ENCODE measurements around the gene PRR7.

PRR7 gene

DNA sequence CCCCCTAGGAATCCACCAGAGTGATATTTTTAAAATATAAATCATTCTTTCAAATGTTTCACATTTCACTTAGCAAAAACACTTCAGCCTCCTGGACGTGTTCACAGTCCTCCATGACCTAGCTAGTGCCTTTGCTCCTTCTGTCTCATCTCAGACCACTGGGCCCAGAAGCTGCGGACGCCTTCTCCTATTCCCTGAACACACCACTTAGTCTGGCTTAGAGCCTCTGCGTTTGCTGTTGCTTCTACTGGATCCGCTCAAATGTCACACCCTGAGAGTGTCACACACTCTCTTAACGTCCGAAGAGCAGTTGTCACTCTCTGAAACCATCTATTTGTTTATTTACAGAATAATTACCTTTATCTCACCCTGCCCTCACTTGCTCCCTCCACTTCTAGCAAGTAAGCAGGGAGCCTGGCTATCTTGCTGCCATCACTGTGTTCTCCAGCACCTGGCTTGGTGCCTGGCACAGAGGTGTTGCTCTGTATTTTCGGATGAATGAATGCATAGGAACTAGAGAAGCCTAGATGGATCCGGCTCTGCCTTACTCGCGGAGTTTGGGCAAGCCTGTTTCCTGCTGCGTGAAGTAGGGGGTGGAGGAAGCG, 21.3 kb upstream of the PRR7 start:
- H3K4me3 ChIP-seq (ENCODE audit: low read depth in 1 of 2, low read length in 2 of 2), result peak overlapping the region; percentile 57 to 70
- peaks cover 35 to 37% of the 10 kb centered on the region in 2 donors for H3K4me1 ChIP-seq (ENCODE audit: control insufficient read depth in 1 of 2, insufficient read depth in 2 of 2, low read length in 2 of 2)
- H3K27ac ChIP-seq (ENCODE audit: low read depth, low read length), result peak overlapping the region; percentile 99
- peaks cover 0 to 4% of the 10 kb centered on the region in 2 donors for H3K36me3 ChIP-seq (ENCODE audit: control insufficient read depth in 1 of 2, insufficient read depth in 2 of 2, low read length in 2 of 2)
- H3K27me3 ChIP-seq (ENCODE audit: control insufficient read depth in 1 of 2, insufficient read depth in 2 of 2, low read length in 2 of 2), result no peaks in the 10 kb centered on the region
- H3K9ac ChIP-seq (ENCODE audit: low read depth in 1 of 2, low read length in 2 of 2), result peak overlapping the region; percentile 74 to 87
- H3K9me3 ChIP-seq (ENCODE audit: control insufficient read depth in 1 of 2, low read length in 2 of 2), result no peaks in the 10 kb centered on the region

DNA sequence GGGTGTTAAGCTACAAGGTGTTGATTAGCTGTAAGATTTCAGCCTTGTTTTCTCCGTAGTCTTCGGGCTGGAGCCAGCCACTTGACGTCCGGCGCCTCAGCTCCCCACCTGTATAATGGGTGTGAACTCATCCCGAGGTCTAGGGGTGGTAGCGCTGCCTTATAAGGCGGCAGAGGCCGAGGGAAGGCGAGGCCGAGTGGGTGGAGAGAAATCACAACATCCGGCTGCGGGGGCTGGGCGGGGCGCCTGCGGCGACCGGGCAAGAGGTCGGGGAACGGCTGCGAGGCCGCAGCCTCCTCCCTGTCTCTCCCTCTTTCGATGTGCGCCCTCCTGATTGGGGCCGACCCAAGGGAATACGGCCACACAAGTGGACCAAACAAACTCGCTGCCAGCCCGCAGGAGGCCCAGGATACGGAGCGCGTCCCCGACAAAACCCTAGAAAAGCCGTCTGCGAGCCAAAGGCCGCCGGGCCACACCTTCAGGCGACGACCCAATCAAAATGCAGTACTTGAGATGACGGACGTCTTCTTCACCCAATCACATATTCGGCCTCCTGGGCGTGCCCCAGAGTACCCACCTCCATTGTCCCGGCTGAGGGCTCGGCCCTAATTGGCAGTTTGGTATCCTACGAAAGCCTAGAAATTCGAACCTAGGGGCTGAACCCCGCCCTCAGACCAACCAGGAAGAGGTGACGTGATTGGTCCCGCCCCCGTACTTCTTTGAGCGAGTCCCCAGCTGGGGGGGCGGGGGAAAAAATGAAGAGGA, 20.6 kb upstream of the PRR7 start:
- Histone ChIP-seq H3K4me1 (ENCODE audit: control insufficient read depth in 1 of 2, insufficient read depth in 2 of 2, low read length in 2 of 2) (peaks cover 38 to 42% of the 10 kb centered on the region in 2 donors), H3K9me3 (ENCODE audit: control insufficient read depth in 1 of 2, low read length in 2 of 2) (no peaks in the 10 kb centered on the region), H3K27me3 (ENCODE audit: control insufficient read depth in 1 of 2, insufficient read depth in 2 of 2, low read length in 2 of 2) (no peaks in the 10 kb centered on the region), H3K9ac (ENCODE audit: low read depth in 1 of 2, low read length in 2 of 2) (peak overlapping the region; percentile 74 to 87), H3K4me3 (ENCODE audit: low read depth in 1 of 2, low read length in 2 of 2) (peak overlapping the region; percentile 57 to 70), H3K27ac (ENCODE audit: low read depth, low read length) (peak overlapping the region; percentile 99), H3K36me3 (ENCODE audit: control insufficient read depth in 1 of 2, insufficient read depth in 2 of 2, low read length in 2 of 2) (peaks cover 2 to 11% of the 10 kb centered on the region in 2 donors)

DNA sequence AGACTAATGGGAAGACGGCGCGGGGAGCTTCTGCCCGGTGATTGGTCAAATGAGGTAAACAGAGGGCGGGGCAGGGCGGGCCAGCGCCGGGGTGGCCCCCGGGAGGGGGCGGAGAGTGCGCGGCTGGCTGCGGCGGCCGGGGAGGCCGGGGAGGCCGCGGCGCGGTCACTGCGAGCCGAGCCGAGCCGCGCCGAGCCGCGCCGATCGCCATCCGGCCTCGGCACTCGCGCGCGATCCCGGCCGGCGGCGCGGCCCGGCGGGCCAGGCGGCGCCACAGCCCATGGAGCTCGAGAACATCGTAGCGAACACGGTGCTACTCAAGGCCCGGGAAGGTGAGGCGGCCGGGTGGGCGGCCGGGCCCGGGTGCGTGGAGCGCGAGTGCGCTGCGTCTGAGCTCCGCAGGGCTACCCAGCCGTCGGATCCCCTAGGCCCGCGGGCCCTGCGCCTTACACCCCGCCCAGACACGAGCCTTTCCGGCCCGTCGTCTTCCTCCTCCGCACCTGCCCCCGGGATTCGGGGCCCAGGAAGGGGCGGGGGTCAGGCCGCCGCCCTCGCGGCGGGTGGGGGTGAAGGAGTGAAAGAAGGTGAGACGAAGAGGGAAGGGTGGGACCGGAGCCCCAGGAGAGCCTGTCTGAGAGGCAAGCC, 19.9 kb upstream of the PRR7 start, which contains the start of gene GRK6:
Gene GRK6, plus strand, starts transcription at position 111 of the 645 bp plus-strand sequence. Its CDS starts 170 bp downstream, at position 281.
- Histone ChIP-seq H3K27ac (ENCODE audit: low read depth, low read length) (peak within 1 kb of the TSS; percentile 99), H3K4me1 (ENCODE audit: control insufficient read depth in 1 of 2, insufficient read depth in 2 of 2, low read length in 2 of 2) (peaks cover 42 to 49% of the 10 kb centered on the region in 2 donors), H3K36me3 (ENCODE audit: control insufficient read depth in 1 of 2, insufficient read depth in 2 of 2, low read length in 2 of 2) (peaks cover 4 to 12% of the 10 kb centered on the region in 2 donors), H3K9me3 (ENCODE audit: control insufficient read depth in 1 of 2, low read length in 2 of 2) (no peaks in the 10 kb centered on the region), H3K4me3 (ENCODE audit: low read depth in 1 of 2, low read length in 2 of 2) (peak within 1 kb of the TSS; percentile 81 to 83), H3K9ac (ENCODE audit: low read depth in 1 of 2, low read length in 2 of 2) (peak within 1 kb of the TSS; percentile 85 to 91), H3K27me3 (ENCODE audit: control insufficient read depth in 1 of 2, insufficient read depth in 2 of 2, low read length in 2 of 2) (no peaks in the 10 kb centered on the region)

DNA sequence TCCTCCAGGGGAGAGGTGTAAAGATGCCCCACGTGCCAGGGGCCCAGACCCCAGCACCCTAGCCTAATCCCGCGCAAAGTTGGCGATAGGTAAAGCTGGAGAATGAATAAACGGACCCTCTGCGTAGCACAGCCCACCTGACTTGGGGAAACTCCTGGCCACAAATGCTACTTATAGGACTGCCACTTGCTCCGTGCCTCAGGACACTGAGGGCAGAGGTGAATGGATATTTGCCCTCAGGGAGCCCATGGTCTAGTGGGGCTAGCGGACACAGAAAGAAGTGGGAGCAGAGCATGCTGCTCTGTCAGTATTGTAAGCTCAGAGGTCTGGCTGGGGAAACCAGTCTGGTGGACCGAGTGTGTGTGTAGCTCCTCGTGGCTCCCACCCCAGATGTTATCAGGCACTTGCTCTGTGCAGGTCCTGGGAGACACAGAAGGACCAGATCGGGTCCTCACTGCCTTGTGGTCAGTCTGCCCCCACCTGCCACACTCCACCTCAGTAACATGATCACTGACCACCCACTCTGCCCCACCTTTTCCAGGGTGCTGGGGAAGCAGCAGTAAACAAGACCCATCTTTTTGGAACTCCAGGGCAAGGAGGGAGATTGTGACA, 19.3 kb upstream of the PRR7 start:
- H3K4me3 ChIP-seq (ENCODE audit: low read depth in 1 of 2, low read length in 2 of 2), result peak overlapping the region; percentile 81 to 83
- peak overlapping the region; percentile 85 to 91 for H3K9ac ChIP-seq (ENCODE audit: low read depth in 1 of 2, low read length in 2 of 2)
- peaks cover 10 to 18% of the 10 kb centered on the region in 2 donors for H3K36me3 ChIP-seq (ENCODE audit: control insufficient read depth in 1 of 2, insufficient read depth in 2 of 2, low read length in 2 of 2)
- peaks cover 42 to 55% of the 10 kb centered on the region in 2 donors for H3K4me1 ChIP-seq (ENCODE audit: control insufficient read depth in 1 of 2, insufficient read depth in 2 of 2, low read length in 2 of 2)
- H3K27ac ChIP-seq (ENCODE audit: low read depth, low read length), result peak overlapping the region; percentile 87
- H3K27me3 ChIP-seq (ENCODE audit: control insufficient read depth in 1 of 2, insufficient read depth in 2 of 2, low read length in 2 of 2), result no peaks in the 10 kb centered on the region
- no peaks in the 10 kb centered on the region for H3K9me3 ChIP-seq (ENCODE audit: control insufficient read depth in 1 of 2, low read length in 2 of 2)

DNA sequence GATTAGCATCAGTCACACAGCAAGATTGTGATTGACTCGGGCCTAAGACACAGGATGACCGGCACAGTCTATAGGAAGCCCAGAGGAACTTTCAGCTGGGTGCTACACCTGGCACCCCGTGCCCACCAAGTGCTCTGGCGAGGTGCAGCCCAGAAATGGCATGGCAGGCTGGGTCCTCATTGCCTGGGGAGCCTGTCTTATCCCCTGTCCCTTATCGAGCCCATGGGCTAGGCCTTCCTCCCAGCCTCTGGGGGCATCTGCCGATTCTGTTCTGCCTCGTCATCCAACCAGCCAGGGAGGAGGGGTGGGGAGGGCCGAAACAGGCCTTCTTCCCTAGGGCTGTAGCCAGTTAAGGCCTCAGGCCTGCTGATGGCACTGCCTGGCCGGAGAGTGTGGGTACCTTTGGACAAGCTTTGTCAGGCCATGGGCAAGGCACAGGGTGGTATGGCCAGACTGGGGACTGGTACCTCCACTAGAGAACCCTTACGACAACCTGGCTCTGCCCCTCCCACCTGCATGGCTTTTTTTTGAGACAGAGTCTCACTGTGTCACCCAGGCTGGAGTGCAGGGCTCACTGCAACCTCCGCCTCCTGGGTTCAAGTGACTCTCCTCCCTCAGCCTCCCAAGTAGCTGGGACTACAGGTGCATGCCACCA, 18.6 kb upstream of the PRR7 start:
- peak overlapping the region; percentile 35 for H3K27ac ChIP-seq (ENCODE audit: low read depth, low read length)
- peak overlapping the region; percentile 81 to 83 for H3K4me3 ChIP-seq (ENCODE audit: low read depth in 1 of 2, low read length in 2 of 2)
- peaks cover 17 to 26% of the 10 kb centered on the region in 2 donors for H3K36me3 ChIP-seq (ENCODE audit: control insufficient read depth in 1 of 2, insufficient read depth in 2 of 2, low read length in 2 of 2)
- H3K4me1 ChIP-seq (ENCODE audit: control insufficient read depth in 1 of 2, insufficient read depth in 2 of 2, low read length in 2 of 2), result peaks cover 42 to 62% of the 10 kb centered on the region in 2 donors
- no peaks in the 10 kb centered on the region for H3K27me3 ChIP-seq (ENCODE audit: control insufficient read depth in 1 of 2, insufficient read depth in 2 of 2, low read length in 2 of 2)
- H3K9ac ChIP-seq (ENCODE audit: low read depth in 1 of 2, low read length in 2 of 2), result peak overlapping the region; percentile 85 to 91
- H3K9me3 ChIP-seq (ENCODE audit: control insufficient read depth in 1 of 2, low read length in 2 of 2), result no peaks in the 10 kb centered on the region

DNA sequence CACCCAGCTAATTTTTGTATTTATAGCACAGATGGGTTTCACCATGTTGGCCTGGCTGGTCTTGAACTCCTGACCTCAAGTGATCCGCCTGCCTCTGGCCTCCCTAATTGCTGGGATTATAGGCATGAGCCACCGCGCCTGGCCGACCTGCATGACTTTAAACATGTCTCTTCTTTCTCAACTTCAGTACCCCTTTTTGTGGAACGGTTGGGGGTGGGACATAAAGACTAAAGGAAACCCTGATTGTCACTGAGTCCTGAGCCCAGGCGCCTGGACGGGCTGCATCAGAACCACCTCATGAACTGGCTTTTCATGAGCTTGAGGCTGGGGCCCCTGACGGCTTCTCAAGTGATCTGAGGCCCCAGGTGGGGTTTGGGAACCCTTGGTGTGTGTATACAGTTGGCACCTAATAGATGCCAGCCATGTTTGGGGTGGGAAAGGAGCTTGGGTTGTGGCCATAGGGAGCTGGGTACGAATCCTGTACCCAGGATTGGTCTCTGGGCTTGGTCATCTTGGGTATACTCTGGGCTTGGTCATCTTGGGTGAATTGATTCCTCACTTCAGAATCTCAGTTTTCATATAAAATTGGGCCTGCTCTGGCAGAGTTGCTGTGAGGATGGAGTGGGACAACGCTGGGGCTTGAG, 17.9 kb upstream of the PRR7 start:
- H3K9me3 ChIP-seq (ENCODE audit: control insufficient read depth in 1 of 2, low read length in 2 of 2), result no peaks in the 10 kb centered on the region
- H3K9ac ChIP-seq (ENCODE audit: low read depth in 1 of 2, low read length in 2 of 2), result peak overlapping the region in 1 of 2 donors; percentile 85
- H3K4me3 ChIP-seq (ENCODE audit: low read depth in 1 of 2, low read length in 2 of 2), result peak overlapping the region; percentile 81 to 83
- peak overlapping the region; percentile 59 for H3K27ac ChIP-seq (ENCODE audit: low read depth, low read length)
- H3K4me1 ChIP-seq (ENCODE audit: control insufficient read depth in 1 of 2, insufficient read depth in 2 of 2, low read length in 2 of 2), result peaks cover 42 to 66% of the 10 kb centered on the region in 2 donors
- H3K36me3 ChIP-seq (ENCODE audit: control insufficient read depth in 1 of 2, insufficient read depth in 2 of 2, low read length in 2 of 2), result peaks cover 23 to 32% of the 10 kb centered on the region in 2 donors
- no peaks in the 10 kb centered on the region for H3K27me3 ChIP-seq (ENCODE audit: control insufficient read depth in 1 of 2, insufficient read depth in 2 of 2, low read length in 2 of 2)

DNA sequence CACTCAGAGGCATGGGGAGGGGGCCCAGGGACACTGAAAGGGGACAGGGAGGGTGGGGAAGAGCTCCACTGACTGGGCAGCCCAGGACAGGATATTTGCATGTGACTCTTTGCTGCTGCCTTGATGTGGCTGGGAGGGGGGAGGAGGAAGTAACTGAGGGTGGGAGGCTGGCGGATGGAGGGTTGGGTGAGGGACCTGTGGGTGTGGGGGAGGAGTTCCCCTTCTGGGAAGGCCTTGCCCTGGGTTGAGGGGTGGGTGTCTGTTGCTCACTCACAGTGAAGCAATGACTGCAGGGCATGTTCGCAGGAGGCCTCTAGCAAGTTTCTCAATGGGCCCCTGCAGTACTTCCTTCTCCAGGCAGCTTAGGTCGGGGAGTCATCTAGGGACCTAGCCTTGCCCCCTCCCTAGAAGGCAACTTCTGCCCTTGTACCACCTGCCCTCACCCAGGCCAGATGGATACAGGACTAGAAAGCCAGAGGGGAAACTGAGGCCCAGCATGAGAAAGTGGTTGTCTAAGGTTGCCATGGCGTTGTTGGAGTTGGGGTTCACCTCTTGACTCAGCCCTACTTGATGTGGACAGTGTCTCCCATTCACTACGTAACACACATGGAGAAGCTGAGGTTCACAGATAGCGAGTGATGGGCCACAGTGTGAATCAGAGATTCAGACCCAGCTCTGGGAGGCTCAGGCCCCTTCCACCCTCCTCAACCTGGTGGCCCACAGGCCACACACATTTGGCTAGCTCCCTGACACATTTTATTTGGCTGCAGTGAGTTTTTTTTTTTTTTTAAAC, 17.2 kb upstream of the PRR7 start:
- peak overlapping the region; percentile 7 to 28 for H3K4me3 ChIP-seq (ENCODE audit: low read depth in 1 of 2, low read length in 2 of 2)
- H3K4me1 ChIP-seq (ENCODE audit: control insufficient read depth in 1 of 2, insufficient read depth in 2 of 2, low read length in 2 of 2), result peaks cover 42 to 66% of the 10 kb centered on the region in 2 donors
- H3K27ac ChIP-seq (ENCODE audit: low read depth, low read length), result peak overlapping the region; percentile 59
- H3K9ac ChIP-seq (ENCODE audit: low read depth in 1 of 2, low read length in 2 of 2), result peak overlapping the region in 1 of 2 donors; percentile 43
- no peaks in the 10 kb centered on the region for H3K27me3 ChIP-seq (ENCODE audit: control insufficient read depth in 1 of 2, insufficient read depth in 2 of 2, low read length in 2 of 2)
- H3K9me3 ChIP-seq (ENCODE audit: control insufficient read depth in 1 of 2, low read length in 2 of 2), result no peaks in the 10 kb centered on the region
- peaks cover 31 to 39% of the 10 kb centered on the region in 2 donors for H3K36me3 ChIP-seq (ENCODE audit: control insufficient read depth in 1 of 2, insufficient read depth in 2 of 2, low read length in 2 of 2)

DNA sequence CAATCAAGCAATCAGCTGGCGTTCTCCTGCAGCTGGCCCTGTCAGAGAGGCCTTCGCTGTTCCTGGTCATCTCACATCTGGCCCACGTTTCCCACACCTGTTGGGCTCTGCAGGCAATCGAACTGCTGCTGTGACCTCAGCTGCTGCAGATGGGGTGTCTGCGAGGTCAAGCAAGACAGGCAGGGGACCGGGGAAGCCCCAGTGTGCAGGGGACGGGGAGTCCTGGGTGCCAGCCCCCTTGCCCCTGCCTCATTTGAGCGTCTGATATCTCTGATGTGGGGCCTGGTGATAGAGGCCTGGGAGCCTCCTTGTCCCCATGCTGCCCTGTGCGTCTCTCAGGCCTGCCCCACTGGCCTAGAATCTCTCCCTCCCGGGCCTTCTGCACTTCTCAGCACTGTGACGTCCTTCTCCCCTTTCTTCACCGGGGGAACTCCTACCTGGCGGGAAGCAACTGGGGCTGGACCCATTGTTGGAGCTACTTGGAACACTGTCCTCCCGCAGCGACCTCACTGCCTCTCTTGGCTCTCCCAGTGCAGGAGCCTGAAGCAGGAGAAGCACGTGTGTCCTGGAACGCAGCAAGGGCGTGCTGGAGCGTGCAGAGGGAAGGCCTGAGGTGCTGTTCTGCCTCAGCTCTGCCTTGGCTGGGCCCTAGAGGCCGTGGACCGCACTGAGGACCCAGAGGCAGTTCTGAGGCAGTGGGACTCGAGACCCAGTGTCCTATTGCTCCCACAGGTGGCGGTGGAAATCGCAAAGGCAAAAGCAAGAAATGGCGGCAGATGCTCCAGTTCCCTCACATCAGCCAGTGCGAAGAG, 16.3 kb upstream of the PRR7 start:
- peaks cover 38 to 48% of the 10 kb centered on the region in 2 donors for H3K36me3 ChIP-seq (ENCODE audit: control insufficient read depth in 1 of 2, insufficient read depth in 2 of 2, low read length in 2 of 2)
- no peaks in the 10 kb centered on the region for H3K9me3 ChIP-seq (ENCODE audit: control insufficient read depth in 1 of 2, low read length in 2 of 2)
- no peaks in the 10 kb centered on the region for H3K27me3 ChIP-seq (ENCODE audit: control insufficient read depth in 1 of 2, insufficient read depth in 2 of 2, low read length in 2 of 2)
- peak overlapping the region; percentile 13 to 28 for H3K4me3 ChIP-seq (ENCODE audit: low read depth in 1 of 2, low read length in 2 of 2)
- peak overlapping the region in 1 of 2 donors; percentile 18 for H3K9ac ChIP-seq (ENCODE audit: low read depth in 1 of 2, low read length in 2 of 2)
- H3K4me1 ChIP-seq (ENCODE audit: control insufficient read depth in 1 of 2, insufficient read depth in 2 of 2, low read length in 2 of 2), result peaks cover 38 to 62% of the 10 kb centered on the region in 2 donors
- H3K27ac ChIP-seq (ENCODE audit: low read depth, low read length), result no peak overlapping the region

Data from duodenal mucosa (tissue), 2 donors.